GM12878 (cell line): Measurements from ENCODE around the gene AFF1. TPM values are rescaled to one million over a fixed set of nuclear protein-coding genes. Genes with fewer than 3 reads are reported as not detected.

Source experiments
- ATAC-seq: fragments of 200-7000 bp; cut with Tn5 transposase; 3 replicates; pipeline ENCODE4 v1.9.1; 2020; ENCODE audit warnings: mild to moderate bottlenecking, moderate library complexity
- BruUV-seq: library from RNA; stranded (reverse); fragments of 400-500 nt; replicated peaks from 2 replicates; lab custom pipeline; 2021; lab: Mats Ljungman, UMichigan
- CTCF ChIA-PET: fragments of 300-600 bp; sonication (Branson Sonifier 250); formaldehyde crosslinking; extraction: SDS; loops from one replicate; lab custom pipeline; 2021; ENCODE audit warnings: inconsistent platforms; lab: Yijun Ruan, JAX
- POLR2A ChIA-PET: fragments of 350-600 bp; formaldehyde crosslinking; extraction: SDS; loops from one replicate; lab custom pipeline; 2021; ENCODE audit warnings: inconsistent platforms; lab: Charles Lee
- RAD21 ChIA-PET: fragments of 300-600 bp; sonication (Branson Sonifier 250); formaldehyde crosslinking; loops from one replicate; lab custom pipeline; 2023; ENCODE audit warnings: antibody characterized with exemption; ENCODE audit not compliant: unreplicated experiment; lab: Charles Lee
- SMC1A ChIA-PET: fragments of 300-600 bp; sonication (Branson Sonifier 250); formaldehyde crosslinking; loops from one replicate; lab custom pipeline; 2023; ENCODE audit not compliant: unreplicated experiment, uncharacterized antibody; lab: Charles Lee
- DNase-seq: peaks from one replicate; pipeline ENCODE4 v3.0.0-alpha.2; 2011; ENCODE audit warnings: low read depth, low spot score
- FAIRE-seq: peaks from 3 replicates; lab custom pipeline; 2011; peaks lifted over from hg19 to GRCh38; lab: Jason Lieb, UNC
- H2AFZ ChIP-seq: 2 replicates; pipeline ENCODE4 v1.6.0; 2011; ENCODE audit warnings: low read depth, low read length, control low read depth; ENCODE audit not compliant: control insufficient read depth
- H3K27ac ChIP-seq: 2 replicates; pipeline ENCODE4 v1.5.1; 2011; ENCODE audit warnings: control low read depth; ENCODE audit not compliant: control insufficient read depth, insufficient read depth
- H3K27me3 ChIP-seq, 2 experiments: replicated peaks in 1 of 2; 2 replicates each; pipeline versions ENCODE4 v1.6.0 to v1.6.1; 2011; ENCODE audit warnings: low read length in 1 of 2; ENCODE audit not compliant: control insufficient read depth in 2 of 2, insufficient read depth in 2 of 2
- H3K36me3 ChIP-seq, 2 experiments: 2 replicates each; pipeline ENCODE4 v1.5.1; 2011; ENCODE audit warnings: low read length in 1 of 2; ENCODE audit not compliant: control insufficient read depth in 2 of 2, insufficient read depth in 2 of 2
- H3K4me1 ChIP-seq: 2 replicates; pipeline ENCODE4 v1.6.1; 2011; ENCODE audit warnings: mild to moderate bottlenecking, low read length, moderate library complexity, mixed read lengths; ENCODE audit not compliant: control insufficient read depth, insufficient read depth
- H3K4me2 ChIP-seq: 2 replicates; pipeline ENCODE4 v1.6.0; 2011; ENCODE audit warnings: control low read depth; ENCODE audit not compliant: control insufficient read depth, insufficient read depth
- H3K4me3 ChIP-seq: fragments of 200-600 bp; sonication (generic); 2 replicates; pipeline ENCODE4 v1.5.1; 2016
- H3K79me2 ChIP-seq: 2 replicates; pipeline ENCODE4 v1.6.0; 2011; ENCODE audit warnings: low read length; ENCODE audit not compliant: control insufficient read depth, insufficient read depth
- H3K9ac ChIP-seq: 2 replicates; pipeline ENCODE4 v1.8.0; 2011; ENCODE audit warnings: low read length, control low read depth, mixed read lengths; ENCODE audit not compliant: control insufficient read depth, insufficient read depth
- H3K9me3 ChIP-seq: replicated peaks from 3 replicates; pipeline ENCODE4 v1.5.1; 2011; ENCODE audit warnings: mild to moderate bottlenecking, low read length; ENCODE audit not compliant: control insufficient read depth, insufficient read depth
- H4K20me1 ChIP-seq: 2 replicates; pipeline ENCODE4 v1.6.0; 2011; ENCODE audit not compliant: control insufficient read depth, insufficient read depth
- MXI1 ChIP-seq: fragments of 150-350 bp; IDR thresholded peaks from 2 replicates; pipeline ENCODE4 v1.6.1; 2011; ENCODE audit warnings: low read depth, mild to moderate bottlenecking, inconsistent platforms, low read length, improper control_type of control experiment
- SREBF1 ChIP-seq: IDR thresholded peaks from 2 replicates; pipeline ENCODE4 v1.6.1; 2012; ENCODE audit warnings: mild to moderate bottlenecking, low read length
- YY1 ChIP-seq: IDR thresholded peaks from 2 replicates; pipeline ENCODE4 v1.6.1; 2011; ENCODE audit warnings: low read depth, mild to moderate bottlenecking, low read length
- WGBS: methylation state at CpG from one replicate; pipeline ENCODE4 v1.1.6; 2016; ENCODE audit warnings: low lambda C conversion rate; ENCODE audit not compliant: insufficient replicate concordance, insufficient coverage; ENCODE audit errors: missing lambda C conversion rate; 5-methylcytosine and 5-hydroxymethylcytosine counted together
- in situ Hi-C: fragments of 300-500 bp; cut with MboI; formaldehyde crosslinking; loops from 9 replicates; pipeline ENCODE4 v1.14.3; 2018; ENCODE audit warnings: mixed read lengths
- intact Hi-C: fragments of 100-400 bp; cut with micrococcal nuclease; formaldehyde crosslinking; loops from one replicate; pipeline ENCODE4 v1.14.2; 2022; ENCODE audit not compliant: unreplicated experiment
- polyA plus RNA-seq, 11 experiments: library from polyadenylated mRNA; depleted of rRNA in 4 of 11; unstranded in 6 of 11; stranded (reverse) in 5 of 11; fragments of >200 nt; fragmentation: Nextera tagmentation in 4 of 11; fragmentation: Illumina TruSeq in 1 of 11; extraction: Ambion mirVana in 4 of 11; extraction: Trizol in 1 of 11; gene quantifications; 1 replicate in 1 of 11; 2 replicates in 10 of 11; pipeline versions ENCODE4 v1.2.1 to v1.2.3, GENCODE V29; 2011 to 2016; ENCODE audit warnings: inconsistent platforms in 2 of 11, missing spikeins in 2 of 11, low read depth in 1 of 11
- total RNA-seq, 4 experiments: library from RNA; depleted of rRNA in 3 of 4; stranded (reverse); fragments of >200 nt in 3 of 4; fragmentation: Illumina TruSeq in 1 of 4; extraction: Trizol in 1 of 4; gene quantifications; 2 replicates each; pipeline versions ENCODE4 v1.2.1 to v1.2.3, GENCODE V29; 2013 to 2021

The AFF1 gene
- total and polyA plus RNA-seq, 10 of the 15 experiments (the other 5 are each of a cell fraction or from before 2014, with no cell fraction given), result 3.5 to 56.1 (median 21.5) TPM

- BruUV-seq, result no TSS peak
- ChIA-PET POLR2A (interaction anchor here (0.7 to 8.3 kb wide), 16 partner anchors 13 to 285 kb away, joined by 3 to 123 read pairs (median 7); no protein-coding TSS in a partner anchor), RAD21 (interaction anchor here (1.0 to 9.3 kb wide), 18 partner anchors 13 to 438 kb away, joined by 3 to 267 read pairs (median 7); no protein-coding TSS in a partner anchor), SMC1A (interaction anchor here (1.1 to 13.7 kb wide), 14 partner anchors 10 to 284 kb away, joined by 3 to 268 read pairs (median 7); partner anchors contain the start of gene KLHL8), CTCF (interaction anchor here (0.9 to 9.8 kb wide), 11 partner anchors 14 to 156 kb away, joined by 3 to 92 read pairs (median 11); no protein-coding TSS in a partner anchor)
- TF ChIP-seq SREBF1, result no peak
- TF ChIP-seq MXI1, result peak; percentile 2; the same call in 1 of the 2 replicates
- 0 out of 2 replicates have a peak, but pooled peaks have one; percentile 1 for TF ChIP-seq YY1
- H3K4me3 ChIP-seq, result peak overlapping the region; percentile 91
- intact Hi-C loops (loop anchor here (5.0 kb wide), 3 partner anchors 42 to 1447 kb away; no protein-coding TSS in a partner anchor), in situ Hi-C loops (no loop called here)
- H3K4me2 ChIP-seq, result peak overlapping the region; percentile 64
- peaks cover 7% of the 10 kb centered on the region for H3K4me1 ChIP-seq
- 1% methylated on average over 15 of the region's 16 CpGs for WGBS
- H4K20me1 ChIP-seq, result no peaks in the 10 kb centered on the region
- no peaks in the 10 kb centered on the region for H3K27me3 ChIP-seq
- H2AFZ ChIP-seq, result peak overlapping the region; percentile 87
- no peaks in the 10 kb centered on the region; the same call in 2 of the 3 replicates for H3K9me3 ChIP-seq
- ATAC-seq (no peak), DNase-seq (no peak), FAIRE-seq (no peak)
- peak overlapping the region; percentile 93 for H3K27ac ChIP-seq
- peaks cover 0 to 2% of the 10 kb centered on the region in 2 experiments; a peak in 1 of 4 replicates for H3K36me3 ChIP-seq
- peaks cover 68% of the 10 kb centered on the region for H3K79me2 ChIP-seq
- peak overlapping the region; percentile 94 for H3K9ac ChIP-seq
These were observed 698 bp downstream of the AFF1 start for GRCh38 chr4:86935566-86935852.
